GM12878 (cell line): ENCODE results near the gene APLP2. TPM values are rescaled to one million over a fixed set of nuclear protein-coding genes. Genes with fewer than 3 reads are reported as not detected.

Experiments
- ATAC-seq: fragments of 200-7000 bp; cut with Tn5 transposase; 3 replicates; pipeline ENCODE4 v1.9.1; 2020; ENCODE audit warnings: mild to moderate bottlenecking, moderate library complexity
- BruUV-seq: library from RNA; stranded (reverse); fragments of 400-500 nt; replicated peaks from 2 replicates; lab custom pipeline; 2021; lab: Mats Ljungman, UMichigan
- CTCF ChIA-PET: fragments of 300-600 bp; sonication (Branson Sonifier 250); formaldehyde crosslinking; extraction: SDS; loops from one replicate; lab custom pipeline; 2021; ENCODE audit warnings: inconsistent platforms; lab: Yijun Ruan, JAX
- POLR2A ChIA-PET: fragments of 350-600 bp; formaldehyde crosslinking; extraction: SDS; loops from one replicate; lab custom pipeline; 2021; ENCODE audit warnings: inconsistent platforms; lab: Charles Lee
- RAD21 ChIA-PET: fragments of 300-600 bp; sonication (Branson Sonifier 250); formaldehyde crosslinking; loops from one replicate; lab custom pipeline; 2023; ENCODE audit warnings: antibody characterized with exemption; ENCODE audit not compliant: unreplicated experiment; lab: Charles Lee
- SMC1A ChIA-PET: fragments of 300-600 bp; sonication (Branson Sonifier 250); formaldehyde crosslinking; loops from one replicate; lab custom pipeline; 2023; ENCODE audit not compliant: unreplicated experiment, uncharacterized antibody; lab: Charles Lee
- DNase-seq: peaks from one replicate; pipeline ENCODE4 v3.0.0-alpha.2; 2011; ENCODE audit warnings: low read depth, low spot score
- FAIRE-seq: peaks from 3 replicates; lab custom pipeline; 2011; peaks lifted over from hg19 to GRCh38; lab: Jason Lieb, UNC
- H2AFZ ChIP-seq: 2 replicates; pipeline ENCODE4 v1.6.0; 2011; ENCODE audit warnings: low read depth, low read length, control low read depth; ENCODE audit not compliant: control insufficient read depth
- H3K27ac ChIP-seq: 2 replicates; pipeline ENCODE4 v1.5.1; 2011; ENCODE audit warnings: control low read depth; ENCODE audit not compliant: control insufficient read depth, insufficient read depth
- H3K27me3 ChIP-seq, 2 experiments: replicated peaks in 1 of 2; 2 replicates each; pipeline versions ENCODE4 v1.6.0 to v1.6.1; 2011; ENCODE audit warnings: low read length in 1 of 2; ENCODE audit not compliant: control insufficient read depth in 2 of 2, insufficient read depth in 2 of 2
- H3K36me3 ChIP-seq, 2 experiments: 2 replicates each; pipeline ENCODE4 v1.5.1; 2011; ENCODE audit warnings: low read length in 1 of 2; ENCODE audit not compliant: control insufficient read depth in 2 of 2, insufficient read depth in 2 of 2
- H3K4me1 ChIP-seq: 2 replicates; pipeline ENCODE4 v1.6.1; 2011; ENCODE audit warnings: mild to moderate bottlenecking, low read length, moderate library complexity, mixed read lengths; ENCODE audit not compliant: control insufficient read depth, insufficient read depth
- H3K4me2 ChIP-seq: 2 replicates; pipeline ENCODE4 v1.6.0; 2011; ENCODE audit warnings: control low read depth; ENCODE audit not compliant: control insufficient read depth, insufficient read depth
- H3K4me3 ChIP-seq: fragments of 200-600 bp; sonication (generic); 2 replicates; pipeline ENCODE4 v1.5.1; 2016
- H3K79me2 ChIP-seq: 2 replicates; pipeline ENCODE4 v1.6.0; 2011; ENCODE audit warnings: low read length; ENCODE audit not compliant: control insufficient read depth, insufficient read depth
- H3K9ac ChIP-seq: 2 replicates; pipeline ENCODE4 v1.8.0; 2011; ENCODE audit warnings: low read length, control low read depth, mixed read lengths; ENCODE audit not compliant: control insufficient read depth, insufficient read depth
- H3K9me3 ChIP-seq: replicated peaks from 3 replicates; pipeline ENCODE4 v1.5.1; 2011; ENCODE audit warnings: mild to moderate bottlenecking, low read length; ENCODE audit not compliant: control insufficient read depth, insufficient read depth
- H4K20me1 ChIP-seq: 2 replicates; pipeline ENCODE4 v1.6.0; 2011; ENCODE audit not compliant: control insufficient read depth, insufficient read depth
- E4F1 ChIP-seq: fragments of 450-650 bp; IDR thresholded peaks from 2 replicates; pipeline ENCODE4 v1.6.1; 2018; ENCODE audit warnings: borderline replicate concordance, mild to moderate bottlenecking; ENCODE audit not compliant: partially characterized antibody
- MAX ChIP-seq: IDR thresholded peaks from 2 replicates; pipeline ENCODE4 v1.6.1; 2012; ENCODE audit warnings: low read depth, low read length, improper control_type of control experiment
- PRDM15 ChIP-seq: fragments of 450-650 bp; formaldehyde crosslinking; IDR thresholded peaks from 2 replicates; pipeline ENCODE4 v1.4.0; 2020; ENCODE audit warnings: mild to moderate bottlenecking, moderate library complexity
- TCF3 ChIP-seq: IDR thresholded peaks from 2 replicates; pipeline ENCODE4 v1.6.1; 2012; ENCODE audit warnings: low read depth, mild to moderate bottlenecking, low read length, borderline replicate concordance; ENCODE audit not compliant: insufficient read depth
- YY1 ChIP-seq: IDR thresholded peaks from 2 replicates; pipeline ENCODE4 v1.6.1; 2011; ENCODE audit warnings: low read depth, mild to moderate bottlenecking, low read length
- ZBTB40 ChIP-seq: fragments of 450-650 bp; IDR thresholded peaks from 2 replicates; pipeline ENCODE4 v1.6.1; 2016; ENCODE audit warnings: mild to moderate bottlenecking, moderate library complexity, borderline replicate concordance
- ZZZ3 ChIP-seq: IDR thresholded peaks from 2 replicates; pipeline ENCODE4 v1.6.1; 2011; ENCODE audit warnings: low read depth; ENCODE audit not compliant: control insufficient read depth, insufficient read length
- WGBS: methylation state at CpG from one replicate; pipeline ENCODE4 v1.1.6; 2016; ENCODE audit warnings: low lambda C conversion rate; ENCODE audit not compliant: insufficient replicate concordance, insufficient coverage; ENCODE audit errors: missing lambda C conversion rate; 5-methylcytosine and 5-hydroxymethylcytosine counted together
- in situ Hi-C: fragments of 300-500 bp; cut with MboI; formaldehyde crosslinking; loops from 9 replicates; pipeline ENCODE4 v1.14.3; 2018; ENCODE audit warnings: mixed read lengths
- intact Hi-C: fragments of 100-400 bp; cut with micrococcal nuclease; formaldehyde crosslinking; loops from one replicate; pipeline ENCODE4 v1.14.2; 2022; ENCODE audit not compliant: unreplicated experiment
- polyA plus RNA-seq, 11 experiments: library from polyadenylated mRNA; depleted of rRNA in 4 of 11; unstranded in 6 of 11; stranded (reverse) in 5 of 11; fragments of >200 nt; fragmentation: Nextera tagmentation in 4 of 11; fragmentation: Illumina TruSeq in 1 of 11; extraction: Ambion mirVana in 4 of 11; extraction: Trizol in 1 of 11; gene quantifications; 1 replicate in 1 of 11; 2 replicates in 10 of 11; pipeline versions ENCODE4 v1.2.1 to v1.2.3, GENCODE V29; 2011 to 2016; ENCODE audit warnings: inconsistent platforms in 2 of 11, missing spikeins in 2 of 11, low read depth in 1 of 11
- total RNA-seq, 4 experiments: library from RNA; depleted of rRNA in 3 of 4; stranded (reverse); fragments of >200 nt in 3 of 4; fragmentation: Illumina TruSeq in 1 of 4; extraction: Trizol in 1 of 4; gene quantifications; 2 replicates each; pipeline versions ENCODE4 v1.2.1 to v1.2.3, GENCODE V29; 2013 to 2021

APLP2 gene
- total and polyA plus RNA-seq, 10 of the 15 experiments (the other 5 are each of a cell fraction or from before 2014, with no cell fraction given) = 2.3 to 38.8 (median 21.3) TPM

- Histone ChIP-seq H4K20me1 (no peaks in the 10 kb centered on the region), H3K79me2 (no peaks in the 10 kb centered on the region), H2AFZ (no peak overlapping the region), H3K27ac (no peak overlapping the region), H3K9ac (no peak overlapping the region), H3K9me3 (no peaks in the 10 kb centered on the region), H3K4me3 (no peak overlapping the region), H3K4me1 (no peaks in the 10 kb centered on the region), H3K27me3 (no peaks in the 10 kb centered on the region; a peak in 2 of 4 replicates), H3K4me2 (no peak overlapping the region), H3K36me3 (no peaks in the 10 kb centered on the region)
- WGBS = 88% methylated on average over 32 of the region's 44 CpGs
- CTCF ChIA-PET = no interaction called here
- FAIRE-seq (no peak), DNase-seq (no peak), ATAC-seq (no peak)
- RAD21 ChIA-PET = no interaction called here
- in situ Hi-C loops (no loop called here), intact Hi-C loops (no loop called here)
- POLR2A ChIA-PET = no interaction called here
- no peak for TF ChIP-seq E4F1
- no peak for TF ChIP-seq ZZZ3
- TF ChIP-seq YY1 = no peak
- TF ChIP-seq ZBTB40 = no peak
- TF ChIP-seq MAX = no peak
- TF ChIP-seq PRDM15 = no peak
- no peak for TF ChIP-seq TCF3
- SMC1A ChIA-PET = no interaction called here
- BruUV-seq = no TSS peak
Measured at GRCh38 chr11:130032931-130033330, 36.8 kb upstream of the APLP2 start.
